Spleen (tissue), 11 donors: Measurements from ENCODE around the gene CANT1. TPM values are rescaled to one million over a fixed set of nuclear protein-coding genes. Genes with fewer than 3 reads are reported as not detected.

Experiments
- DNase-seq: peaks from one replicate; pipeline ENCODE4 v3.0.0-alpha.2; 2020
- H3K27ac ChIP-seq, 8 donors: fragments of 200-600 bp; sonication (generic) in 7 of 8; 1 replicate in 4 of 8; 2 replicates in 4 of 8; pipeline versions ENCODE4 v1.5.0 to v1.8.0; 2016 to 2021; ENCODE audit warnings: inconsistent platforms in 4 of 8, mild to moderate bottlenecking in 4 of 8, moderate library complexity in 1 of 8
- H3K27me3 ChIP-seq, 7 donors: fragments of 200-600 bp; sonication (generic) in 6 of 7; replicated peaks in 1 of 7; 1 replicate in 4 of 7; 2 replicates in 3 of 7; pipeline versions ENCODE4 v1.5.0 to v1.8.0; 2016 to 2021; ENCODE audit warnings: inconsistent platforms in 3 of 7, mild to moderate bottlenecking in 1 of 7
- H3K36me3 ChIP-seq, 6 donors: fragments of 200-600 bp; sonication (generic) in 5 of 6; 1 replicate in 4 of 6; 2 replicates in 2 of 6; pipeline versions ENCODE4 v1.5.0 to v1.8.0; 2016 to 2021; ENCODE audit warnings: inconsistent platforms in 2 of 6
- H3K4me1 ChIP-seq, 6 donors: fragments of 200-600 bp; sonication (generic) in 5 of 6; 1 replicate in 3 of 6; 2 replicates in 3 of 6; pipeline versions ENCODE4 v1.5.0 to v1.8.0; 2016 to 2021; ENCODE audit warnings: inconsistent platforms in 3 of 6
- H3K4me3 ChIP-seq, 8 donors: fragments of 200-600 bp; sonication (generic) in 7 of 8; 1 replicate in 4 of 8; 2 replicates in 4 of 8; pipeline versions ENCODE4 v1.5.0 to v1.8.0; 2016 to 2021; ENCODE audit warnings: inconsistent platforms in 4 of 8, mild to moderate bottlenecking in 4 of 8, moderate library complexity in 2 of 8
- H3K9me3 ChIP-seq, 8 donors: fragments of 200-600 bp; sonication (generic) in 7 of 8; 1 replicate in 4 of 8; 2 replicates in 4 of 8; pipeline versions ENCODE4 v1.5.0 to v1.8.0; 2016 to 2021; ENCODE audit warnings: inconsistent platforms in 4 of 8
- POLR2A ChIP-seq, 3 donors: fragments of 450-650 bp; IDR thresholded peaks; one replicate each; pipeline ENCODE4 v1.5.1; 2017; ENCODE audit warnings: antibody characterized with exemption in 3 of 3, mild to moderate bottlenecking in 1 of 3
- POLR2AphosphoS5 ChIP-seq, 3 donors: sonication (generic); formaldehyde crosslinking; IDR thresholded peaks; one replicate each; pipeline ENCODE4 v1.5.1; 2017; ENCODE audit warnings: antibody characterized with exemption in 3 of 3
- WGBS, 5 donors: extraction: QIAGEN DNeasy Blood & Tissue Kit in 3 of 5; methylation state at CpG; one replicate each; pipeline versions ENCODE4 v1.1.5 to v1.1.7; 2013 to 2018; 5-methylcytosine and 5-hydroxymethylcytosine counted together
- intact Hi-C: fragments of 100-400 bp; cut with DNase I; formaldehyde crosslinking; loops from one replicate; pipeline ENCODE4 v1.15.0; 2023; ENCODE audit warnings: low total_unique reads
- polyA plus RNA-seq, 3 donors: library from polyadenylated mRNA; stranded (reverse); fragments of 200-250 nt; gene quantifications; one replicate each; pipeline ENCODE4 v1.2.1, GENCODE V29; 2013
- total RNA-seq, 7 donors: library from RNA; depleted of rRNA in 3 of 7; stranded (reverse); fragments of >200 nt in 3 of 7; fragmentation: NEBNext Ultra II Directional in 4 of 7; extraction: Animal tissue kit (Norgen Biotek cat#: 25700) in 4 of 7; gene quantifications; one replicate each; pipeline versions ENCODE4 v1.1.0 to v1.2.1, GENCODE V29; 2016 to 2021
- TF ChIP-seq, protein P1 (sequence below), 11 experiments: fragments of 200-600 bp in 7 of 11; fragments of 450-650 bp in 4 of 11; sonication (generic) in 4 of 11; IDR thresholded peaks in 8 of 11; conservative IDR thresholded peaks in 3 of 11; 1 replicate in 7 of 11; 2 replicates in 4 of 11; pipeline versions ENCODE4 v1.4.0 to v1.8.0; 2016 to 2021; ENCODE audit warnings: antibody characterized with exemption in 11 of 11, inconsistent platforms in 4 of 11, mild to moderate bottlenecking in 1 of 11
- donor health status: healthy with polysubstance abuse.
- donor health status: DM: no; HTN: no; CAD: no; lungs with moderate emphysema.
- donor health status: DM: no; HTN: no; CAD: no.
- donor health status: Bipolar disorder and iron deficiency.
- donor health status: healthy.
- donor health status: DM: no; HTN: no; CAD: no.
- donor health status: DM: yes; HTN: yes; CAD: no.

Gene CANT1
- total and polyA plus RNA-seq, 10 donors, result 11.2 to 76.6 (median 50.2) TPM

DNA sequence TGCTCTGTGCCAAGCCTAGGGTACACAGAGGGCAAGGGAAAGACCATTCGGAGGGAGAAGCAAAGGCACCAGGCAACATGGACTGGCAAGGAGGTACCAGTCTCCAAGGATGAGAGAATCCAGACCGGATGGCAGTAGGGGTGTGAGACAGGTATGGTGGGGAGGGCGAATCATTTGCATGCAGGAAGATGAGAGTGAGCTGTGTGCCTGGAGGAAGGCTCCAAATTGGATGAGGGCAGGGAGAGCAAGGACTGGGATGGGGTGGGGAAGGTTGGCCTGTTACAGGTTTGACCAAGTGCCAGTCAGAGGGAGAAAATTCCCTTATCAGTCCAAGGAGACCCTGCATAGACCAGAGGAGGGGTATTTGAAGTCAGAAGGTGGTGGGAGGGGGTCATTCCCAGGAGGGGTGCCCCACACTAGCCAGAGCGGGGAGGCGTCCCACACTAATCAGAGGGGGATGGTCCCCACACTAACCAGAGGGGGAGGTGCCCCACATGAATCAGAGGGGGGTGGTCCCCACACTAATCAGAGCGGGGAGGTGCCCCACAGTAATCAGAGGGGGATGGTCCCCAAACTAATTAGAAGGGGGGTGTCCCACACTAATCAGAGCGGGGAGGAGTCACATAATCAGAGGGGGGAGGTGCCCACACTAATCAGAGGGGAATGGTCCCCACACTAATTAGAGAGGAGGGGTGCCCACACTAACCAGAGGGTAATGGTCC, 737 bp downstream of the CANT1 start:
- H3K9me3 ChIP-seq, result no peaks in the 10 kb centered on the region
- H3K4me1 ChIP-seq, result peaks cover 41 to 63% (median 51%) of the 10 kb centered on the region in 6 donors
- H3K4me3 ChIP-seq, result peak overlapping the region; percentile 56 to 92 (median 64)
- TF ChIP-seq, protein P1, sequence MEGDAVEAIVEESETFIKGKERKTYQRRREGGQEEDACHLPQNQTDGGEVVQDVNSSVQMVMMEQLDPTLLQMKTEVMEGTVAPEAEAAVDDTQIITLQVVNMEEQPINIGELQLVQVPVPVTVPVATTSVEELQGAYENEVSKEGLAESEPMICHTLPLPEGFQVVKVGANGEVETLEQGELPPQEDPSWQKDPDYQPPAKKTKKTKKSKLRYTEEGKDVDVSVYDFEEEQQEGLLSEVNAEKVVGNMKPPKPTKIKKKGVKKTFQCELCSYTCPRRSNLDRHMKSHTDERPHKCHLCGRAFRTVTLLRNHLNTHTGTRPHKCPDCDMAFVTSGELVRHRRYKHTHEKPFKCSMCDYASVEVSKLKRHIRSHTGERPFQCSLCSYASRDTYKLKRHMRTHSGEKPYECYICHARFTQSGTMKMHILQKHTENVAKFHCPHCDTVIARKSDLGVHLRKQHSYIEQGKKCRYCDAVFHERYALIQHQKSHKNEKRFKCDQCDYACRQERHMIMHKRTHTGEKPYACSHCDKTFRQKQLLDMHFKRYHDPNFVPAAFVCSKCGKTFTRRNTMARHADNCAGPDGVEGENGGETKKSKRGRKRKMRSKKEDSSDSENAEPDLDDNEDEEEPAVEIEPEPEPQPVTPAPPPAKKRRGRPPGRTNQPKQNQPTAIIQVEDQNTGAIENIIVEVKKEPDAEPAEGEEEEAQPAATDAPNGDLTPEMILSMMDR (IDR thresholded peaks at IDR 0.05 in 8 of 11, conservative IDR thresholded peaks at IDR 0.05 in 3 of 11), result no peak
- no peak for TF ChIP-seq POLR2A (IDR thresholded peaks at IDR 0.05)
- TF ChIP-seq POLR2AphosphoS5 (IDR thresholded peaks at IDR 0.05), result no peak
- H3K27ac ChIP-seq, result peak overlapping the region; percentile 78 to 97 (median 94)
- intact Hi-C loops, result no loop called here
- DNase-seq, result peak; percentile 67
- 25 to 41% (median 36%) methylated on average over 7 of the region's 7 CpGs for WGBS, 5 donors
- H3K36me3 ChIP-seq, result peaks cover 0 to 17% (median 0%) of the 10 kb centered on the region in 6 donors
- H3K27me3 ChIP-seq, result no peaks in the 10 kb centered on the region

DNA sequence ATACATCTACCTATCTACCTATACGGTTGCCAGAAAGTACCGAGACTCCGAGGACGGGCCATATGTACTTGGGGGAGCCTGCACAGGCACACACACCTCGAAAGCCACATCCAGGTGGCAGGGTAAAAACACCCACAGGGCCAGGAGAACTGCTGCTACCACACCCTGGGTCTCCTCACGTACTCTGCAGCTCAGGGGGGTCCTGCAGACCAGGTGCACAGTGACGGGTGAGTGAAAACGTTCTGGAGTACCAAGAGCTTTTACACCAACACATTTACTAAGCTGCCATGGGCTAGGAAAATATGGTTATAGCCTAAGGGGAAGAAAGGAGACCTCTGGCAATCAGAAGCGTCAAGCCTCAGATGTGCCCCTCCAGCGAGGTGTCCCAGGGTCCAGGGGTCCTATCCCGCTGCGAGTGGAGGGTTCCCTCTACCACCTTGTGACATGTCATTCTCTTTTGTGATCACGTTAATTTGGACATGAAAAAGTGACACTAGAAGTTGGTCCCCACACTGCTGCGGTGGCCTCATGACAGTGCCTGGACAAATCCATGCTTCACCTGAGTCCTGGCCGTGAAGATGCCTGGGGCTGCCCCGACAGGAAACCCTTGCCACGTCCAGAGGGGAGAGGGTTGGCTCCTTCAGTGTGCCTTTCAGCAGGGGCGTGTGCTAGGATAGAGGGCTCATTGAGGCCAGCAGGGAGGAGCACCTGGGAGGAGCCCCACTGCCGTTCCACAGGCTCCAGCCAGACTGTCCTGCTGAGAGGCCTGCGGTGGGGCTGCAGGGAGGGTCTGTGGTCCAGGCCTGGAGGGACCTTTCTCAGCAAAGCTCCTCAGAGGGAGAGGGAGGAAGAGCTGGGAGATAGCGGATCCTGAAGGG, 1.8 kb downstream of the CANT1 start:
- peaks cover 41 to 63% (median 53%) of the 10 kb centered on the region in 6 donors for H3K4me1 ChIP-seq
- TF ChIP-seq, protein P1 (IDR thresholded peaks at IDR 0.05 in 8 of 11, conservative IDR thresholded peaks at IDR 0.05 in 3 of 11), result no peak
- TF ChIP-seq POLR2A (IDR thresholded peaks at IDR 0.05) (no peak), POLR2AphosphoS5 (IDR thresholded peaks at IDR 0.05) (peak in 1 of 3 donors; percentile 6)
- H3K9me3 ChIP-seq, result no peaks in the 10 kb centered on the region
- peaks cover 0 to 28% (median 0%) of the 10 kb centered on the region in 6 donors for H3K36me3 ChIP-seq
- H3K27me3 ChIP-seq, result no peaks in the 10 kb centered on the region
- peak overlapping the region in 6 of 8 donors; percentile 8 to 92 (median 68) for H3K4me3 ChIP-seq
- intact Hi-C loops, result no loop called here
- peak overlapping the region in 6 of 8 donors; percentile 43 to 97 (median 96) for H3K27ac ChIP-seq
- DNase-seq, result no peak
- WGBS, 5 donors, result 76 to 80% (median 79%) methylated on average over 19 to 21 of the region's 21 CpGs

DNA sequence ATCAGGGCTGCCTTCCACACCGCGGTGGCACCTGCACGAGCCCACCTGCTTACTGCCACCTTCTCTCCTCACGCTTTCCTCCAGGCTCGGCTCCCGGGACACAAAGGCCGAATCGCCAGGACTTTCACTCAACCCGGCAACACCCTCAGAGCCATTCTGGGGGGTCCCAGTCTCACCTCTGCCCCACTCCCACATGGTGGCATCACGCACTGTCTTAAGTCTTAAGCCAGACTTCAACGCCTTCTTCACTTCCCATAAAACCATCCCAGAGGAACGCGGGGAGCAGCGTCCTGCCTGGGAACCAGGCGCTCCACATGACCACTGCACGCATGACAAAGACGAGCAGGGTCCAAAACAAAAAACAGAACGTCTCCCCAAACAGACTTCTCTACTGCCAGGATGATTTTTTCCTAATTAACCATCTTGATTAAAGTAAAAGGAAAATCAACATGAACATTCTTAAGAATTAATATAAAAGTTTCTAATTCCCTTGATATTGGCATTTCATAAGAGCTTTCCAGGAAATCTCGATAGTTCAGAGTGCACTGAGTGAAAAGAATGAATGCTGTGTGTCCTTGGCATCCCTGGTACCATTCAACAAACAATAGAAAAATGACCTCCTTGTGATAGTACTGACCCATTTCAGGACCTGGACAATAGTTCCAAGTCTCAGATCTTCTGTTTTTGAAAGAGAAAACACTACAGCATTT, 2.6 kb downstream of the CANT1 start:
- TF ChIP-seq, protein P1 (IDR thresholded peaks at IDR 0.05 in 8 of 11, conservative IDR thresholded peaks at IDR 0.05 in 3 of 11), result no peak
- intact Hi-C loops, result no loop called here
- H3K4me3 ChIP-seq, result peak overlapping the region in 1 of 8 donors; percentile 82
- 82 to 91% (median 87%) methylated on average over 19 of the region's 19 CpGs for WGBS, 5 donors
- H3K27me3 ChIP-seq, result no peaks in the 10 kb centered on the region
- H3K36me3 ChIP-seq, result peaks cover 0 to 36% (median 6%) of the 10 kb centered on the region in 6 donors
- no peak for DNase-seq
- H3K9me3 ChIP-seq, result no peaks in the 10 kb centered on the region
- peaks cover 41 to 70% (median 56%) of the 10 kb centered on the region in 6 donors for H3K4me1 ChIP-seq
- H3K27ac ChIP-seq, result peak overlapping the region in 6 of 8 donors; percentile 33 to 97 (median 96)
